ENCODE data around the gene SUMF1. TPM values are rescaled to one million over a fixed set of nuclear protein-coding genes. Genes with fewer than 3 reads are reported as not detected.

The SUMF1 gene
- total RNA-seq, 1 donor from 2014 or later = 44.5 TPM

- DNase-seq (ENCODE audit: low read depth) = no peak
- no peak overlapping the region for H3K4me3 ChIP-seq (ENCODE audit: low read depth, low read length)
- TF ChIP-seq CTCF (conservative IDR thresholded peaks at IDR 0.05; ENCODE audit: low read depth, low read length) = no peak
These were observed 68.2 kb downstream of the SUMF1 start for GRCh38 chr3:4398941-4399245.

GRCh38 chr3:4398120-4398940 lies 68.7 kb downstream of the SUMF1 start:
- no peak overlapping the region for H3K4me3 ChIP-seq (ENCODE audit: low read depth, low read length)
- no peak for DNase-seq (ENCODE audit: low read depth)
- TF ChIP-seq CTCF (conservative IDR thresholded peaks at IDR 0.05; ENCODE audit: low read depth, low read length) = no peak

DNA sequence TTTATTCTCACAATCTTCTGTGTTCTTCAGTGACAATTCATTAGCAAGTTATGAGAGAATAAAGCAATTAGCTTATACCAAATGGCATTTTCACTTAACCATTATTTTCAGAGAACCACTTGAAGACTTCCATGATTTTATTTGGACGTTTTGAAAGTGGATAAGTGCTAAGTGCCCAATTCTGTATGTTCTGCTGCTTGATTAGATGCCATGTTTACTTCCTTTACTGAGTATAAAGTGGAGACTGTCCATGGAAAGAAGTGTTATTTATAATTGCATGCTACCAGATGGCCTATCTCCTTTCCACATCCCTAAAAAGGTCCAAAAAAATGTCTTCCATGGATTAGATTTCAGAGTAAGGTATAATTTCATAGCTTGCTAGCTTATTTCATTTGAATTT lies 69.6 kb downstream of the SUMF1 start:
- DNase-seq (ENCODE audit: low read depth) = no peak
- TF ChIP-seq CTCF (conservative IDR thresholded peaks at IDR 0.05; ENCODE audit: low read depth, low read length) = no peak
- no peak overlapping the region for H3K4me3 ChIP-seq (ENCODE audit: low read depth, low read length)

DNA sequence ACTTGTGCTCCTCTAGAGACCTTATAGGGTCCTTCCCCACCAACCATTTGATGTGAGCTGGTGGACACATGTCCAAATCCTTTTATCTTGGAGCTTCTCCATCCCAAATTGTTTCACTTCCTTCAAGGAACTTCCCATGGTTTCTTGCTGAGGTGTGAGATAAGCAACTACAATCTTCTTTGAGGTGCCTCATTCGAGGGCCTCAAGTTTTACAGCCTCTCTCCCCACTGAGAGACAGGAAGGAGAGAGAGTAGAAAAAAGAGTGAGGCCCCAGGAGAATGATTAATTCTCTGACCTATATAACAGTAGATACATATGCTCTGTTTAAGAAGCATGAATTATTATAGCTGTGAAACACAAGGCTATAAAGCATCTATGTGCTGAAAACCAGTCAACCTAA lies 70.5 kb downstream of the SUMF1 start:
- no peak for DNase-seq (ENCODE audit: low read depth)
- no peak overlapping the region for H3K4me3 ChIP-seq (ENCODE audit: low read depth, low read length)
- TF ChIP-seq CTCF (conservative IDR thresholded peaks at IDR 0.05; ENCODE audit: low read depth, low read length) = no peak

- TF ChIP-seq CTCF (conservative IDR thresholded peaks at IDR 0.05; ENCODE audit: low read depth, low read length) = no peak
- H3K4me3 ChIP-seq (ENCODE audit: low read depth, low read length) = no peak overlapping the region
- DNase-seq (ENCODE audit: low read depth) = no peak
These were observed 71.1 kb downstream of the SUMF1 start for GRCh38 chr3:4396006-4396405.

- DNase-seq (ENCODE audit: low read depth) = no peak
- no peak overlapping the region for H3K4me3 ChIP-seq (ENCODE audit: low read depth, low read length)
- no peak for TF ChIP-seq CTCF (conservative IDR thresholded peaks at IDR 0.05; ENCODE audit: low read depth, low read length)
These were observed 71.6 kb downstream of the SUMF1 start for GRCh38 chr3:4395448-4395847.

- no peak for DNase-seq (ENCODE audit: low read depth)
- H3K4me3 ChIP-seq (ENCODE audit: low read depth, low read length) = no peak overlapping the region
- no peak for TF ChIP-seq CTCF (conservative IDR thresholded peaks at IDR 0.05; ENCODE audit: low read depth, low read length)
These were observed 72.5 kb downstream of the SUMF1 start for GRCh38 chr3:4394567-4394966.

Measured in epithelial cell of proximal tubule (primary cell).